ENCODE data around the gene UGT2B17.
"Not testable (repeated sequence)": the region's sequence is repeated elsewhere in the genome, so short reads cannot be mapped to it uniquely, and the experiment has no call there.

Gene UGT2B17

DNA sequence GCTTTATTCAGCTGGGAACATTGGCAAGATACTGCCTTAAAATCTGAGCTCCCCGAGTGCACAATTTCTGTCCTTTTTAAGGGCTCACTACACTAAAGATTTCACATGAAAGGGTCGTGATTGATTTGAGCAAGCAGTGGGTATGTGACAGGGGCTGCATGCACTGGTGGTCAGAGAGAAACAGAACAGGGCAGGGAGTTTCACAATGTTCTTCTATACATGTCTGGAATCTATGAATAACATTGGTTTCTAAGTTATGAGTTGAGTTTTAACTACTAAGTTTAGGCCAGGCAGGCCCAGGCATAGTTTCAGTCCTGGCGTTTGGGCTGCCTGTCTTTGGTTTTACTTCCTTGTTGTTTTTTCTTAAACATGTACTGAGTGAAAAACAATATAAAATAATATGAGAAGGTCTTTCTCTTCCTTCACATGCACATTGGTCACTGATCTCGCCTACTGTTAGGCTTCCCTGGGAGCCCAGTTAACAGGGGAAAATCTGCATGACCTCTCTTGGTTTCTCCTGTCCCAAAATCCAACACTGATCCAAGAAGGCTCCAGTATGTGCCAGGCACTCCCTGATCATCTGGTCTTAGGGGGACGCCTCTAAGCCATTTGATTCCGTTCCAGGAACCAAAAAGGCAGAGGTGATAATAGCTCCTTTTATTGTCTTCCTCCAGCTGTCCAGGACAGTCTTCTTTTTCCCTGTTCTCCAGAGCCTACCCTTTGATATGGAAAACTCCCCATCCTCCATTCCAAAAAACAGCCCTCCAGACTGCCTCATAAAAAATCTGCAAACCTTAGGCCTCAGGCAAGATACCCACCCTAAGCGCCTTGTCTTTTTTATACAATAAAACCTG, at the start of gene UGT2B17:
UGT2B17 (minus strand) TSS at position 51 of the 854 bp plus-strand sequence. CDS start 7,838 bp downstream, outside the sequence.
- DNase-seq, result no peak

DNA sequence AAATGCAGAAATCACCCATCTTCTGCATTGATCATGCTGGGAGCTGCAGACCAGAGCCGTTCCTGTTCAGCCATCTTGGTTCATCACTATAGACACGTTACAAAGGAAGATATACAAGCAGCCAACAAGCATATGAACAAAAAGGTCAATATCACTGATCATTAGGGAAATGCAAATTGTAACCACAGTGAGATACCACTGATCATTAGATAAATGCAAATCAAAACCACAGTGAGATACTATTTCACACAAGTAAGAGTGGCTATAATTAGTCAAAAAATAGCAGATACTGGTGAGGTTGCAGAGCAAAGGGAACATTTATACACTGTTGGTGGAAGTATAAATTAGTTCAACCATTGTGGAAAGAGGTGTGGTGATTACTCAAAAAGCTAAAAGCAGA, 46.6 kb upstream of the UGT2B17 start:
- not testable (repeated sequence) for DNase-seq

DNA sequence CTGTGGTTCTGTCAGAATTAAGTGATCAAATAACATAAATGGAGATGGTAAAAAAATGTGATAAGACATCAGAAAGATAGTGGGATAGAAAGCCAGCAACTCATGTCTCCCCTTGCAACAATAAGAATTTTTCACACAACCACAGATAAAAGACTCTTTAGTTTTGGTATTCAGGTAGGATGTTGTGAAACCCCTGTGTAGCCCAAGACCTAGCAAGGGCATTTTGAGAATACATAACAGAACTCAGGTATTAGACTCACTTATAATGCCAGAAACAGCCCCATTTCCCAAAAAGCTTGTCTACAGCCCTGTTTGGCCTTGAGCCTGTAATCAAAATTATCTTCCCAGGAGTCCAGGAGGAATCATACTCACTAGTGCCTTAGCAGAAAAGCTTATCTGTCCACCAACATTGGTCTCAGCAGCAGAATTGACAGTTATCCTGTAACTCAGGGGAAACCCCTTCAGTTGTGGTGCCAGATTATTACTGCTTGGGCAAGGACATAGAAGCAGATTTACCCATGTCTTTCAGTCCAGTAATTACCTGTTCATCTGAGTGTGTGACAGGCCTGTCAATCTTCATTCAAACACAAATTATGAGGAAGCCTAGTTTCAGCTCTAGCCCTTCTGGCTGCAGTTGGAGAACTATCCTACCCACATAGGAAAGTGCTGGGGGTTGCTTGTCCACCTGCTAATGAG, 41.0 kb upstream of the UGT2B17 start:
- DNase-seq, result no peak

DNA sequence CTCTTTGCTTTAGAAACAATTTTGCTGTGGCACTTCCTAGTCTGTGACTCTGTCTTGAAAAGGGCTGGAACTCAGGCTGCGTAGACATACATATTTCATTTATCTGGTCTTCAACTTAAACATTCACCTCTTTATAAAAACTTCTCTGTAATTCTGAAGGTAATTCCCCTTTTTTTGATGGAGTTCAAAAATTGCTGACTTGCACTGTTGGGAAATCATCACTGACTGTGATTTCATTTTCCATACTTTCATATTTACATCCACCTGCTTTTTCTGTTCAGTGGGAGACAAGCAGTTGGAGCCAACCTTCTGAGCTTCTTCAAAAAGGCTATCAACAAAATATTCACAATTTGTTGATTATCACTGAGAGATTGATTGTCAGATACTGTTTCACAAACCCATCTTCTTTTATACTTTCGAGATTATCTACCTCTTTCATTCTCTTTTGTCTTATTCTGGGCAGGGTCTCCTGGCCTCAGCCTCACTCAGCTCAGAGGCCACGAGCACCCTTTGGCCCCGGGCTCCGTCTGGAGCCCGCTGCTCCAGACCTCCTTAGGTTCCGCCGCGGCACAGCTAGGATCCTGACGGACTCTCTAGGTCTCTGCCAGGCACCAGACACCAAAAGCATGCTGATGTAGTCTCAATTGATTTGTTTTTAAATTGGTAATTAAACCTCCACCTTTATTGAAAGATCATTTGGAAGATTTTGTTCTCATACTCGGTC, 39.7 kb upstream of the UGT2B17 start:
- DNase-seq, result no peak

DNA sequence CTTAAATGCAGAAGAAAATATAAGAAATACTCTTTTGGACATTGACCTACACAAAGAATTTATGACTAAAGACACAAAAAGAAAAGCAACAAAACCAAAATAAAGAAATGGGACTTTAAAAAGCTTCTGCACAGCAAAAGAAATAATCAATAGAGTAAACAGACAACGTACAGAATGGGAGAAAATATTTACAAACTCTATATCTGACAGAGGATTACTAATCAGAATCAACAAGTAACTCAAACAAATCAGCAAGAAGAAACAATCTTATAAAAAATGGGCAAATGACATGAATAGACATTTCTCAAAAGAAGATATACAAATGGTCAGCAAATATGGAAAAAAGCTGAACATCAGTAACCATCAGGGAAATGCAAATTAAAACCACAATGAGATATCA, 37.6 kb upstream of the UGT2B17 start:
- DNase-seq, result no peak

DNA sequence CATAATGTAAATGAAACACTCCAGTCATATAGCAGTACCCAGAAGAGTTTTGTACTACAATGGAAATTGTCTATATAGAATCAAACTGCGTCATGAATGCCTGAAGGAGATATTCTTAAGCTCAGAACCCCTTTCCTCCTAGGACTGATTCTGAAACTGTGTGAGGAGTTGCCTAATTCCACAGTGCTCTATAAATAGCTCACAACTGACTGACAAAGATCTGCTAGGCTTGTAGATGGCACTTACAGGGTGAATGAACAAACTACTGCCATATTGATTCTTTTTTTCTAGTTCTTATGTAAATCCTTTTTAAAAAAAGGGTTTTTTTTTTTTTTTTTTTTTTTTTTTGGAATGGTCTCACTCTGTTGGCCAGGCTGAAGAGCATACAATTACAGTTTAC, 30.1 kb upstream of the UGT2B17 start:
- no peak for DNase-seq

DNA sequence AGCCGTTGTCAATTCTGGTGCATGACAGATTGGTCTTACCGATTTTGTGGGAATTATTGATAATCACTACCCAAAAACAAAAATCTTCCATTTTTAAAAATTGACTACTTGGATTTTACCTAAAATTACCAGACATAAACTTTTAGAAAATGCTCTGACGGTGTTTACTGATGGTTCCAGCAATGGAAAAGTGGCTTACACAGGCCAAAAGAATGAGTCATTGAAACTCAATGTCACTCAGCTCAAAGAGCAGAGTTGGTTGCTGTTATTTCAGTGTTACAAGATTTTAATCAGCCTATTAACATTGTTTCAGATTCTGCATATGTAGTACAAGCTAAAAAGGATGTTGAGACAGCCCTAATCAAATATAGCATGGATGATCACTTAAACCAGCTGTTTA, 23.0 kb upstream of the UGT2B17 start:
- DNase-seq, result no peak

DNA sequence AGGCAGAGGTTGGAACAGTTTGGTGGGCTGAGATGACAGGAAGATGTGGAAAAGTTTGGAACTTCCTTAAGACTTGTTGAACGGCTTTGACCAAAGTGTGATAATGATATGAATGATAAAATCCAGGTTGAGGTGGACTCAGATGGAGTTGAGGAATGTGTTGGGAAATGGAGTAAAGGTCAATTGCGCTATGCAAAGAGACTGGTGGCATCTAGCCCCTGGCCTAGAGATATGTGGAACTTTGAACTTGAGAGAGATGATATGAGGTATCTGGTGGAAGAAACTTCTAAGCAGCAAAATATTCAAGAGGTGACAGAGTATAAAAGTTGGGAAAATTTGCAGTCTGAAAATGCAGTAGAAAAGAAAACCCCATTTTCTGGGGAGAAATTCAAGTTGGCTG, 21.4 kb upstream of the UGT2B17 start:
- no peak for DNase-seq

DNA sequence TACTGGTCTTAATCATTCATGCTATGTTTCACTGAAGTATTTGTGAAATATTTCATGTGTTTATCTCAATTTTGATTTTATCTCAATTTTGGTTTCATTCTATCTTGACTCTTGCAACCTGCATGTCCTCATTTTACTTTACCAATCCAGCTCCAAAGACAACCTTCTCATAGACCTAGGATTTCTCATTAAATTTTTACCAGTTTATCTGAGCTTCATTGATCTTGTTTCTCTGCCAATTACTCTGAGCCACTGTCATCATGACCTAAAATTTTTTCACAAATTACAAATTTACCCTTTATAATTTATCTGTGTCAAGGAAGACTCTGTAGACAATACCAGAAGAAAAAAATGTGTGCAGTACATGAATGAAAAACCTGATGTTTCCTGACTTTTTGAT, 18.6 kb upstream of the UGT2B17 start:
- no peak for DNase-seq

DNA sequence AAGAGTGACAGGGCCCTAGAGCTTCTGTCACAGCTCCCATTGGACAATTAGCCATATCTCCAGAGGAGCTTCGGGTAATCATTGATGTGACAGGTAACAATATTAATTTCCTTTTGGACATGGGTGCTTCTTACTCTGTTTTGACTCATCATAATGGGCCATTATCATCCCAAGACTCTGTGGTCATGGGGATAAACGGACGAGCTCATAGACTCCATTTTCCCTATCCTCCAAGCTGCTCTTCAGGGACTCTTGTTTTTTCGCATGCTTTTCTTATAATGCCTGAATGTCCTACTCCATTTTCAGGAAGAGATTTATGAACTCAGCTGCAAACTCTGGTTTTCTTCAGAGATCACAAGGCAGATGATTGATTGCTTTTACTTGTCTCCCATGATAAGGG, 17.0 kb upstream of the UGT2B17 start:
- no peak for DNase-seq

DNA sequence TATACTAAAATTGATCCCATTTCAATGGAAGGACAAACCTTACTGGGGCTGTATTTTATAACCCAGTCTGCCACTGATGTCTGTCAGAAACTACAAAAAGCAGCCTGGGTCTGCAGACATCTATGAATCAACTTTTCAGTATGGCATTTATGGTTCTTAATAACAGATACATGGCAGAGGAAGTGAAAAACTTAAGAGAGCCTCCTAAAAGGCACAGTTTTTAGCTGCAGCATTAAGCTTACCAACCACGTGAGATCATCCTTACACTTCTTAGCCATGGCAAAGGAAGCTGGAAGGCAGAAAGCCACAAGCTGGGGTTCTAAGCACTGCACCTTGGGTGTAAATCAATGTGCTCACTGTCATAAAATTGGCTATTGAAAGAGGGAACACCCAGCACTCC, 16.6 kb upstream of the UGT2B17 start:
- DNase-seq, result no peak

DNA sequence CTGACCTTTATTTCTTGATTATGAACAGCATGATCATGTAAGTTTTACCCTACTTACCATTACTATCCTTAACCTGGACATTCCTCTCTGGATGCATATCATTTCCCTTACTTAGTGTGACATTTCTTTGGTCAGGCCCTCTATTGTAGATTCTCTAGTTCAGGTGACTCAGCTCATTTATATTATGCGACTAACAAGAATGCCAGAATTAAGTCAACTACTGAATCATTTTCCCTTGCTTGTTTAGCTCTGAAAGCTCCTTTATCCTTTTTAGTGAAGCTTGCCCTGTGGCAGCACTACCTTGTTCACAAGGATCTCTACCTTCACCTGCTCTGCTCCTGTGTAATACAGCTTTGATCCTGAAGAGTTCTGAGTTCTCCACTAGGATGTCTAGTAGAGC, 15.1 kb upstream of the UGT2B17 start:
- DNase-seq, result no peak

DNA sequence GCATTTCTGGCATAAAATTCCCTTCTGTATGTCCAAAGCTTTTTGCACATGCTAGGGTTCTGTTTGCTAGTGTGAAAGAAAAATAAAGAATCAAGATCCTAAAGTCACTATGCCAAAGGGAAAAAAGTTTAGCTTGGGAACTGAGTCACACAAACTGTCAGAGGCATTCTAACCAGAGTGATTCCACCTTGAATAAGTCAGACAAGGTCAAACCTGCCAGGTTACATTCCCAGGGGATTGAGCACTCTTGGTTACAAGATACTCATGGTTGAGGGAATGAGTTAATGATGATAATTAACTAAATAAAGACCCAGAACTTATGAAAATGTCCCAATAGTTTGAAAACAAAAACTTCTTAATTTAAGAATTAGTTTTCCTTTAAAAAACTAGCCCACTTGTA, 13.7 kb upstream of the UGT2B17 start:
- no peak for DNase-seq

DNA sequence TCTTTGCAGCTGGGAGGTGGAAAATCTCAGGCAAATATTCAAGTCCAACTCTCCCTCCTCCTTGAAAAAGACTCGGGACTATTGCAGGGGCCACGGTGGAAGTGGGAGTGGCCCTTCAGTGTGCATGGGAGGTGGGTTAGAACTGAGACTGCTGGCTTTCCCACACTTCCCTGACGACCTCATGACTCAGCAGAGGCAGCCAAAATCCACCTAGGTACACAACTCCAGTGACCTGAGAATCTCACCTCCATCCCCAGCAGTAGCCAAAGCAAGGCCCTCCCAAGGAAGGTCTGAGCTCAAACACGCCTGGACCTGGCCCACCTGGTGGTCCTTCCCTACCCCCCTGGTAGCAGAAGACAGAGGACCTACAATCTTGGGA, 6.2 kb upstream of the UGT2B17 start:
- DNase-seq, result no peak

DNA sequence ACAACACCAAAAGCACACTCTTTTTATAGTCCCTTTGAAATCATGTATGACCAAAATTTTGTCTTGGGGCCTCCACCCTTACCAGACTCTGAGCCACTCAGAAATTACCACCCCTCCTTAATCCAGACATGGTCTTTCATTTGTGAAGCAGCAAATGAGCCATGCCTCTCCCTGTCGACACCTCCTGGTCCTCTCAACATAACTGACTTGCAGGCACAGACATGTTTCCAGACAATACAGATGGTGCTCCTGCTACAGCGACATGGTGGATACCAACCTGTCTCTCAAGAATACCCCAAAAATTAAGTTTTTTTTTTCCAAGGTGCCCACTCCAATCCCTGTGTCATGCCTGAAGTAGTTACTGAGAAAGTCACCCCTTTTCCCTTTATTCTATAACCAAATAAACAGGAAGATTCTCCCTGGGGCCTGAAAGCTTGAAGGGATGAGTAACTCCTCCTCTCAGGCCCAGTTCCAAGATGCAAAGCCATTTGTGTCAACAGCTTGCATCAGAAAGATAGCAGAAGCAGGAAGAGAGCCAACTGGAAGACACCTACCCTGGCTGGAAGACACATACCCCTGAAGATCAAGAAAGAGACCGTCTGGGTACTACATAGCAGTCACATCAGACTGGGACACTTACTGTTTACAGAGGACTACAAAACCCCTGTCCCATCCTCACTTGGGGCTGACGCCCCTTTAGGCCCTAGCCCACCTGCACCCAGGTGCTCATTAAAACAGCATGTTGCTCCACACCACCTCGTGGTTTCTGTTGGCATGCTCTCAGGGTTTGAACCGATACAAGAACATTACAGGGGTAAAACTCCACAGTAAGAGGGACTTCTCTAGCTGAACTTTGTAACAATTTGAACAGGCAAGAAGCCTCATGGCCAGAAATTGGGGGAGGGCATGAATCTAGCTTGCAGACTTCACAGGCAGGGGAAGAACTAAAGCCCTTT, 5.5 kb upstream of the UGT2B17 start:
- no peak for DNase-seq

DNA sequence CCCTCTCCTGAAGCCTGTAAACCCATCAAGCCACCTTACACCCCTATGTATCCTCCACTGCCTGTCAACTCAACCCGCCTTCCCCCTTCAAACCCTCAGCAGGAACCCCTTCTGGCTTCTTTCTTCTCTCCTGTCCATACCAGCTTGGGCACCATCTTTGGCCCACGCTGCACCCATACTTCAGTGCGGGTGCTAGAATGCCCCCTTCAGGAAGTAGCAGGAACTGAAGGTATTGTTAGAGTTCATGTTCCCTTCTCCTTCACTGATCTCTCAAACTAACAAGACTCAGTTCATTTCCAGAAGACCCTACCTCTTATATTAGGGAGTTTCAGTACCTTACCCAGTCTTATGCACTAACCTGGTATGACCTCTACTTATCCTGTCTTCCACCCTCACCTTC, 1.5 kb upstream of the UGT2B17 start:
- DNase-seq, result no peak

DNA sequence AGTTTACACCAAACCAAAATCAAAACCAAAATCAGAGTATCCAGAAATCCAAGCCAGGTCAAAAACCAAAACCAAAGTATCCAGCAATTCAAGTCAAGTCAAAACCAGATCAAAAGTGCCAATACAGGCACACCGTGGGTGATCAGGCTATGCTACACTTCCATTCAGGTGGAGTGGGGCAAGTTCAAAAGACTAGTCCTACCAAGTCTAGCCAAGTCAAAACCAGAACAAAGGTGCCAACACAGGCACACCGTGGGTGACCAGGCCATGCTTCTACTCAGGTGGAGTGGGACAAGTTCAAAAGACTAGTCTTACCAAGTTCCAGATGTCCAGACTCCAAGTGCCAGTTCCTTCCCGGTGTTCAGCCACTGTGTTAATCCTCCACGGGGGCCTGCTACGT, 486 bp downstream of the UGT2B17 start:
- not testable (repeated sequence) for DNase-seq

DNA sequence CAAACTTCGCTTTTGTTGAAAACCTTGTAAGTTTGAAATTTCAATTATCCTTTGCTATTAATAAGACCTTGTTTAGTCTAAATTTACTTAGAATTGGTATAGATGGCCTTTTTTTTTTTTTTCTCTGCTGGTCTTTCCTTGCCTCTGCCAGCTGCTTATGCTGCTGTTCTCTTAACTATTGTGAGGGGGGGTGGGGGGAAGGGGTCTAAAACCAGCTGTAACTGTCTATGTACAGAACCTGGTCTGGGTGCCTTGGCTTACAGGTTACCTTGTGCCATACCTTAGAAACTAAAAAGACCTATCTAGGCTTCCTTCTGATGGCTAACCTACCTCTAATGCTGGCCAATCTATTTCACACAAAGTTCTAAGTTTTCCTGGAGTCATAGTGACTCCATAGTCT, 1.0 kb downstream of the UGT2B17 start:
- DNase-seq, result no peak

DNA sequence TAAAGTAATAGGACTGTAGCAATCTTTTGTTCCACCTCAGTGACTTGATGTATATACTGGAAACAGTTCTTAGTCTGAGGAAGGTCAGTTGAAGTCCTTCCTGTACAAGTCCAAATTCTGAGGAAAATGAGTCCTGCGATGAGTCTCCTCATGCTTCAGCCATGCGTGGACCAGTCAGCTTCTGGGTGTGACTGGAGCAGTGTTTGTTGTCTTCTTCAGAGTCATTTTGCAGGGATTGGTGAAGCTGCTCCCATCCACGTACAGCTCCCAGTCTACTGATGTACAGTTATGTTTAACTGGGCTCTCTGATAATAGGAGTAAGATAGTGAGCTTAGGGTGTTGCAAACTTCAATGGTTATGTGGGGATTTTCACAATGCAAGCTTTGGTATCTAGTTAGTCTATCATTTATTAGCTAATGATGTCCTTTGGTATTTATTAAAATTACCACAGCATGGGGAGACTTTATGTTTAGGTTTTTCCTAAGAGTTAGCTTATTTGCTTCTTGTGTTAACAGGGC, 3.4 kb downstream of the UGT2B17 start:
- no peak for DNase-seq

DNA sequence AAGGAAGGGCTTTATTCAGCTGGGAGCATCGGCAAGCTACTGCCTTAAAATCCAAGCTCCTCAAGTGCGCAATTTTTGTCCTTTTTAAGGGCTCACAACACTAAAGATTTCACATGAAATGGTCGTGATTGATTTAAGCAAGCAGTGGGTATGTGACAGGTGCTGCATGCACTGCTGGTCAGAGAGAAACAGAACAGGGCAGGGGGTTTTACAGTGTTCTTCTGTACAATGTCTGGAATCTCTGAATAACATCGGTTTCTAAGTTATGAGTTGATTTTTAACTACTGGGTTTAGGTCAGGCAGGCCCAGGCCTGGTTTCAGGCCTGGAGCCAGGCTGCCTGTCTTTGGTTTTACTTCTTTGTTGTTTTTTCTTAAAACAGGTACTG, 6.0 kb downstream of the UGT2B17 start:
- no peak for DNase-seq

DNA sequence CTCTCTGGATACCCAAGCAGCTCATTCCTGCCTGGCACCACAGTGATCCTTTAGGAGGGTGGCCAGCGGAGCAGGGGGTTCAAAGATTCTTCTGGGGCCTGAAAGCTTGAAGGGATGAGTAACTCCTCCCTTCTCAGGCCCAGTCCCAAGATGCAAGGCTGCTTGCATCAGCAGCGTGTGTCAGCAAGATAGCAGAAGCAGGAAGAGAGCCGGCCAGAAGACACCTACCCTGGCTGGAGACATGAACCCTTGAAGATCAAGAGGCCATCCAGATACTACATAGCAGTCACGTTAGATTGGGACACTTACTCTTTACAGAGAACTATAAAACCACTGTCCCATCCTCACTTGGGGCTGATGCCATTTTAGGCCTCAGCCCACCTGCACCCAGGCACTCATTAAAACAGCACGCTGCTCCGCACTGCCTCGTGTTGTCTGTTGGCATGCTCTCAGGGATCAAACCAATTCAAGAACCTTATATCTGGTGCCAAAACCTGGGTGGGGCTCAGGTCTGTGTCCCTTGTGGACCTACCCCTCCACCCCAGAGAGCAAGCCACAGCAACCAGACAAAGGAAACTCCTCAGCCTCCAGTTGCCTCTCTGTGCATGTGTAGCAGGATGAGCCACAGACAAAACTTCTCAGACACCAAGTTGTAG, 6.5 kb downstream of the UGT2B17 start:
- DNase-seq, result no peak

DNA sequence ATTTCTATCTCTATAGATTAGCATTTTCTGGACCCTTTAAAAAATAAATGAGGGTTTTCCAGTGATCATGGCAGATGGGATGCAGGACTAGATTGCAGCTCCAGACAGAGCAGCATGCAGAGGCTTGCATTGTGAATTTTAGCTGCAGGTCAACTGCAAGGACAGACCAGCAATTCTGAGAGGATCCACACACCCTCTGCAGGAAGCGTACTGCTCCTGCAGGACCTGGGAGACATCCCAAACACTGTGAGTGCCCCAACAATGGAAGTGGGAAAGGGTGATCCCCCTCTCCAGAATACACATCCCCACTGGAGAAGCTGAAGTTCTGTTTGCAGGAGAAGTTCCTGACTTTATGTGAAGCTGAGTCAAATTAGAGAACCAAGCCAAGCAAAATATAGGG, 7.1 kb downstream of the UGT2B17 start:
- DNase-seq, result not testable (repeated sequence)
